ENCODE measurements around the gene SS18. TPM values are rescaled to one million over a fixed set of nuclear protein-coding genes. Genes with fewer than 3 reads are reported as not detected.
A peak's percentile ranks its signal among the peaks of the same experiment; 100 is the strongest.

The SS18 gene
- total and polyA plus RNA-seq, 2 of the 13 experiments (the other 11 are each of a cell fraction or from before 2014, with no cell fraction given) = 49.2 to 82.7 TPM

- no peak for TF ChIP-seq CENPBD1 (CRISPR knock-in tag; IDR thresholded peaks at IDR 0.05; ENCODE audit: borderline replicate concordance, low read depth)
- no peak for TF ChIP-seq JDP2 (CRISPR knock-in tag; IDR thresholded peaks at IDR 0.05; ENCODE audit: borderline replicate concordance)
- no peak for TF ChIP-seq ZNF503 (CRISPR knock-in tag; IDR thresholded peaks at IDR 0.05)
- no peak for TF ChIP-seq ZNF331 (CRISPR knock-in tag; IDR thresholded peaks at IDR 0.05)
- TF ChIP-seq TBP (CRISPR knock-in tag; IDR thresholded peaks at IDR 0.05) = no peak
- TF ChIP-seq CBX5 (CRISPR knock-in tag; IDR thresholded peaks at IDR 0.05; ENCODE audit: borderline replicate concordance) = no peak
- no peak for TF ChIP-seq NR2C2 (CRISPR knock-in tag; IDR thresholded peaks at IDR 0.05; ENCODE audit: borderline replicate concordance)
Observed at GRCh38 chr18:25979369-25980040, 110.9 kb downstream of the SS18 start (continued).

- DNase-seq (ENCODE audit: low spot score) = no peak
- intact Hi-C loops (cut with micrococcal nuclease; ENCODE audit: unreplicated experiment) (no loop called here), in situ Hi-C loops (cut with HindIII; ENCODE audit: extremely low pct_ligation_motif_present, low pct_unique_long_range_greater_than_20kb) (no loop called here)
- Histone ChIP-seq H3K4me2 (ENCODE audit: low read depth, low read length) (no peak overlapping the region), H3K36me3 (replicated peaks in 1 of 2; ENCODE audit: control insufficient read depth in 1 of 2, insufficient read depth in 2 of 2, low read length in 2 of 2) (no peaks in the 10 kb centered on the region), H3K4me1 (ENCODE audit: insufficient read depth, low read length) (no peaks in the 10 kb centered on the region), H3K9me3 (ENCODE audit: low read length) (no peaks in the 10 kb centered on the region), H3K79me2 (ENCODE audit: insufficient read depth, low read length) (no peaks in the 10 kb centered on the region), H2AFZ (ENCODE audit: low read length) (no peak overlapping the region), H3K4me3 (replicated peaks in 1 of 3; ENCODE audit: insufficient read depth in 1 of 3, low read depth in 2 of 3, low read length in 3 of 3) (0 out of 6 replicates have a peak overlapping the region, but pooled peaks of 1 of the 3 experiments have one; percentile 12), H4K20me1 (ENCODE audit: insufficient read depth, low read length) (no peaks in the 10 kb centered on the region), H3K27ac (ENCODE audit: extremely low read length, insufficient read depth, low read length) (no peak overlapping the region), H3K27me3 (ENCODE audit: control insufficient read depth in 1 of 2, insufficient read depth in 2 of 2, low read length in 2 of 2) (no peaks in the 10 kb centered on the region), H3K9ac (ENCODE audit: insufficient read depth, low read depth, low read length) (no peak overlapping the region)
- CTCF ChIA-PET (ENCODE audit: low intra/inter-chr PET ratio, low total read pairs) = no interaction called here
- no peak for ATAC-seq
- TF ChIP-seq ARNTL (CRISPR knock-in tag; IDR thresholded peaks at IDR 0.05) = no peak
- no peak for TF ChIP-seq REPIN1 (CRISPR knock-in tag; IDR thresholded peaks at IDR 0.05; ENCODE audit: borderline replicate concordance, low read depth)
- no peak for TF ChIP-seq PAF1 (CRISPR knock-in tag; IDR thresholded peaks at IDR 0.05)
- TF ChIP-seq RXRB (CRISPR knock-in tag; IDR thresholded peaks at IDR 0.05; ENCODE audit: borderline replicate concordance) = no peak
- no peak for TF ChIP-seq ZNF781 (CRISPR knock-in tag; IDR thresholded peaks at IDR 0.05; ENCODE audit: borderline replicate concordance, not compliant biosample characterization)
- TF ChIP-seq KAT7 (CRISPR knock-in tag; IDR thresholded peaks at IDR 0.05; ENCODE audit: borderline replicate concordance) = no peak
- TF ChIP-seq KLF13 (CRISPR knock-in tag; IDR thresholded peaks at IDR 0.05) = no peak
- TF ChIP-seq BHLHE40 (IDR thresholded peaks at IDR 0.05; ENCODE audit: low read length) = no peak
- no peak for TF ChIP-seq ZNF44 (CRISPR knock-in tag; IDR thresholded peaks at IDR 0.05)
- TF ChIP-seq IRF1 (CRISPR knock-in tag; IDR thresholded peaks at IDR 0.05; ENCODE audit: low read depth) = no peak
- TF ChIP-seq ZNF232 (CRISPR knock-in tag; IDR thresholded peaks at IDR 0.05; ENCODE audit: borderline replicate concordance) = no peak
- POLR2A ChIA-PET = no interaction called here
- WGBS (ENCODE audit: low lambda C conversion rate) = 11% methylated on average over 2 of the region's 2 CpGs
- FAIRE-seq = no peak
- BruUV-seq (replicated peaks) = no TSS peak
Observed at GRCh38 chr18:25976554-25976953, 113.9 kb downstream of the SS18 start.

Data from HepG2 (cell line).